Measurements from ENCODE around the gene REEP3.

DNA sequence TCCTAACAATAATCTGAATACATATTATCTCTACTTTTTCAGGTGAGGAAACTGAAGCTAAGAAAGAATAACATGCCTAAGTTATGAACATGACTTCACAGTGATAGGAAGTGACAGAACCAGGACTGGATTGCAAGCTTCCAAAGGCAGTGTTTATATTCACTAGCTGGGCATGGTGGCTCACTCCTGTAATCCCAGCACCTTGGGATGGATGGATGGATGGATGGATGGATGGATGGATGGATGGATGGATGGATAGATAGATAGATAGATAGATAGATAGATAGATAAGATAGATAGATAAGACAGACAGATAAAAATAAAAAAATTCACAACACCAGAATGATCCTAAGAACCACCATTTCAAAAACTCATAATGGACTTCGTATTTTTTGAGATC, 37.2 kb upstream of the REEP3 start:
- no peak for TF ChIP-seq CTCF (IDR thresholded peaks at IDR 0.05)
- no peak for TF ChIP-seq POLR2AphosphoS5 (IDR thresholded peaks at IDR 0.05)
- no peak for TF ChIP-seq POLR2A (IDR thresholded peaks at IDR 0.05)
- no peak for TF ChIP-seq EP300 (IDR thresholded peaks at IDR 0.05; ENCODE audit: low read depth)

Measured in transverse colon (tissue), 4 donors.